ENCODE measurements around the gene CNKSR2.
"Not testable (repeated sequence)": the region's sequence is repeated elsewhere in the genome, so short reads cannot be mapped to it uniquely, and the experiment has no call there.

CNKSR2 gene

GRCh38 chrX:21438792-21439191 lies 64.6 kb downstream of the CNKSR2 start:
- DNase-seq (ENCODE audit: low read depth in 2 of 2): no peak

DNA sequence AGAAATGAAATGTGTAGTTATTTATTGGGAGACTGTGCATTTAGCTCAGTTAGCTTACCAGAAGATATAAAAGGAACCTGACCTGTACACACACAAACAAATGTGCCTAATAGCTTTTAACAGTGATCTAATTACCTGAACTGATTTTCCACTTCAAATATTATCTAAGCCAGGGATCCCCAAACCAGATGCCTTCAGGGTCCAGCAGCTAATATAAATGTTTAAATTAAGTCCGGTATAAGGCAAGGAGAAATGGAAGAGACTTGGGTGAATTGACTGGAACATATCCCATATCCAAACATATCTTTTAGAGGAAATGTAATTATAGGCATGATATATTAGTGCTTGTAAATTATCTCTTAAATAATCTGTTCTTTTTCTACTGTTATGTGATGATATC lies 66.7 kb downstream of the CNKSR2 start:
- no peak for DNase-seq (ENCODE audit: low read depth in 2 of 2)

DNA sequence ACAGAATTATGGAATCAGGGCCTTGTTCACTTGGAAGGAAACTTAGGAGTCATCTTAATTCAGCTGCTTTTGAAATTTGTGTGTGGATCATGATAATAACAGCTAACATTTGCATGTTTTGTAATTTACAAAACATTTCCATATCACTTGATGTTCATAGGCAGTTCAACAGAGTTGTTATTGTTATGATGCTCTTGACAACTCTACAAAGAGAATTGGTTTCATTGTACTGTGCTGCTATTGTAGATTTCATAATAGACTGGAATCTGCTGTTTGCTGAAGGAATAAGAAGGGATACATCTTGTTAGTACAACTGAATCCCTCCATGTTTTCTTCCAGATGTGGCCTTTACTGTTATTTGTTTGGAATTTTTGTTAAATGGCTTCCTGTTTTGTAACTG lies 83.5 kb downstream of the CNKSR2 start:
- no peak for DNase-seq (ENCODE audit: low read depth in 2 of 2)

DNA sequence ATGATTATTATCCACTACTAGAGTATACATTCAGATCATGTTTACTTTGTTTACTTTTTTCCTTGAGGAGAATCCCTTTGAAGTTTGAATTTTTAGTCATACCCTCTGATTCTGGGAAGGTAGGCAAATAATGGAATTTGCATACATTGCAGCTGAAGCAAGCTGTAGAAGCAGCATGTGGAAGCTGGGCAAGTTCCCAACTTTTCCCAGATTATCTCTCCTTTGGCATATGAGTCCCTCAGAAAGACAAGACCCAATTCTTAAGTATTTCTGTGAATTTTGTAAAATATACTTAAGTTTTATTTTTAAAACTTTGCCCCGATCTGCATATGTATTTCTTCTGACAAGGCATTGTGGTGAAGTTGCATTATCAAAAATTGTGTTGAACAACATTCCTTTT lies 94.9 kb downstream of the CNKSR2 start:
- no peak for DNase-seq (ENCODE audit: low read depth in 2 of 2)

- no peak for DNase-seq (ENCODE audit: low read depth in 2 of 2)
Measured at GRCh38 chrX:21476909-21477308, 102.7 kb downstream of the CNKSR2 start.

- DNase-seq (ENCODE audit: low read depth in 2 of 2): no peak
Measured at GRCh38 chrX:21479695-21480270, 105.6 kb downstream of the CNKSR2 start.

DNA sequence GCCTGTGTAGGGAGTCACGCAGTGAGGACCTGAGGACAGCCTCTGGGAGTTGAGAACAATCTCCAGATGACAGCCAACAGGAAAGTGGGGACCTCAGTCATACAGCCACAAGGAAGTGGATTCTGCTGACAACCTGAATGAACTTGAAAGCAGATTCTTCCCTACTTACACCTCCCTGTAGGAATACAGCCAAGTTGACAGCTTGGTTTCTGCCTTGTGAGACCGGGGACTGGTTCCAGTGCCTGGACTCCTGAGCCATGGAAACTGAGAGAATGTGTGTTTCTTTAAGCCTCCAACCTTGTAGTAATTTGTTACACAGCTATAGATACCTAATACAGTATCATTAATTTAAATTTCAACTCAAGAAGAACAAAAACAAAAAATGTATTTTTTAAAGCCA lies 107.5 kb downstream of the CNKSR2 start:
- DNase-seq (ENCODE audit: low read depth in 2 of 2): no peak

DNA sequence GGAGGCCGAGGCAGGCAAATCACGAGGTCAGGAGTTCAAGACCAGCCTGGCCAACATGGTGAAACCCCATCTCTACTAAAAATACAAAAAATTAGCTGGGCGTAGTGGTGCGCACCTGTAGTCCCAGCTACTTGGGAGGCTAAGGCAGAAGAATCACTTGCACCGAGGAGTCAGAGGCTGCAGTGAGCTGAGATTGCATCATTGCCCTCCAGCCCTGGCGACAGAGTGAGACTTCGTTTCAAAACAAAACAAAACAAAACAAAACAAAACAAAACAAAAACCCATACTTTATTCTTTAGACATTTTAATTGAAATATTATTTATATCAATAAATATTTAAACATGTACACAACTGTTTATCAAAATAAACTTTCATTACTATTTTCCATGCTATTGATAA lies 109.8 kb downstream of the CNKSR2 start:
- not testable (repeated sequence) for DNase-seq (ENCODE audit: low read depth in 2 of 2)

GRCh38 chrX:21487832-21488231 lies 113.6 kb downstream of the CNKSR2 start:
- DNase-seq (ENCODE audit: low read depth in 2 of 2): no peak

DNA sequence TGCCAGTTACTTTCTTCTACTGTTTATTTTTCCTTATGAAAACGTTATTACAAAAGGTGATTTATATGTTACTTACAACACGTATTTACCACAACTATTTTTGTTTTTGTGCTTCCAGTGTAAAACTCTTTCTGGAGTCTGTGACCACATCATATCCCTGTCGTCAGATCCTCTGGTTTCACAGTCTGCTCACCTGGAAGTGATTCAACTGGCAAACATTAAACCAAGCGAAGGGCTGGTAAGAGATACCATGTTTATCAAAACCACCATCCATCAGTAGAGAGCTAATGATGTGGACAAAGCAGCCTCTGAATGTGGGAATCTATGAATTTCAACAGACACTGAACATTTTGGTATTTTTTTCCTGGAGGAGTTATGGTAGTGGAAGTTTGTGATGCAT lies 116.1 kb downstream of the CNKSR2 start:
- DNase-seq (ENCODE audit: low read depth in 2 of 2): no peak

DNA sequence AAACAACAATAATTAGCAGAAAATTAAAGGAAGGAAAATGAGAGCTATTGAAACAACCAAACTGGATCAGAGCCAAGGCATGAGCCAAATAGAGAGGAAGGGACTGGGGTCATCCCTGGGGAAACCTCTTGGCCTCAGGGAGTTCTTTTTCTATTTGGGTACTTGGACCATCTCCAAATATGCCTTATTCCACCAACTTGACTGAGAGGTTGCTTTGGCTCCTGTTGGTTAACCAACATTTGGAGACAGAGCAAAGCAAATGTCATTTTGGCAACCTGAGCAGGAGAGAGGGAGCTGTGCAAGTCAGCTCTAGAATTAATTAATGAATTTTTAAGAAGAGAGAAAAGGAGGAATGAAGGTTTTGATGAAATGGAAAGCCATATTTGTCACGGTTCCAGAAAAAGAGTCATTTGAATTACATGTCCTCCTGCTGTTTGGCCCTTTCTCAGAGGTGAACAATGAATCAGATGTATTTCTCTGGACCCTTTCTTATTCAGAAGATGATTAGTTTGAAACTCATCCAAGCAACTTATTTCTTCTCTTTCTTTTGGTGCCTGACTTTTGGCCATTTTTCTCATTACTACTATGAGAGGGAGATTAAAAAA lies 119.1 kb downstream of the CNKSR2 start:
- no peak for DNase-seq (ENCODE audit: low read depth in 2 of 2)

DNA sequence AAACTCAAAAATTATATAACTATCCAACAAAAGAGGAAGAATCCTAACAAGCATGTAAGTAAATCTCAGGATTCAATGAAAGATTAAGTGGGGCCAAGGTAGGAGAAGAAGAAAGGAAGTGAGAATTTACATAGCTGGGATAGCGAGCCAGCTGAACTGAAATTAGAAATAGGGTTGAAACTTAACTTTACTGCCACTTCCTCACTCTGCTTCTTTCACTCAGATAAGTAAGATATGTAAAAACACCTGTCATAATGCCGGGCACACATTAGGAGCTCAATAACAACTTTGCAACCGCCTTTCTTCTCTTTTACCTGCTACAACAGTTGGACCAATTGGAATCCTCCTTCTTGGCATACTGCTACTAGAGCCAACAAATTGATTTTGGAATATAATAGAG lies 129.4 kb downstream of the CNKSR2 start:
- DNase-seq (ENCODE audit: low read depth in 2 of 2): no peak

- no peak for DNase-seq (ENCODE audit: low read depth in 2 of 2)
Measured at GRCh38 chrX:21509912-21510311, 135.7 kb downstream of the CNKSR2 start.

GRCh38 chrX:21524008-21524407 lies 149.8 kb downstream of the CNKSR2 start:
- DNase-seq (ENCODE audit: low read depth in 2 of 2): no peak

- DNase-seq (ENCODE audit: low read depth in 2 of 2): no peak
Measured at GRCh38 chrX:21528076-21528475, 153.9 kb downstream of the CNKSR2 start.

DNA sequence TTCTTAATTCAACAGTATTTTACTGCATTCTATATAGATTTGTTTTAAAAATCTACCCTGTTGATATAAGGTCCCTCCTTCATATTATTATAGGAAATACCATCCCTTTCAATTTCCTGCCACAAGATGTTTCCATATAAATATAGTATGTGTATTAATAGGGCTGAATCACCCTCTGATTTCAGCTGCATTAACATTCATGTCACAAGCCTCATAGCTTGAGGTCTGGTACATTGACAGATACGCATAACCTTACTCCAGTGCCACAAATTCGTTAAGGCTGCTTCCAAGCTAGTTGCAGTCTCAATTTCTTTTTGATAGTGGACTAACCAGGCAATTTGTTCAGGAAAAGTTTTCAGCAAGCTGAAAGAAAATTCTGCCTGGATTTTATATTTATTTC lies 155.6 kb downstream of the CNKSR2 start:
- no peak for DNase-seq (ENCODE audit: low read depth in 2 of 2)

DNA sequence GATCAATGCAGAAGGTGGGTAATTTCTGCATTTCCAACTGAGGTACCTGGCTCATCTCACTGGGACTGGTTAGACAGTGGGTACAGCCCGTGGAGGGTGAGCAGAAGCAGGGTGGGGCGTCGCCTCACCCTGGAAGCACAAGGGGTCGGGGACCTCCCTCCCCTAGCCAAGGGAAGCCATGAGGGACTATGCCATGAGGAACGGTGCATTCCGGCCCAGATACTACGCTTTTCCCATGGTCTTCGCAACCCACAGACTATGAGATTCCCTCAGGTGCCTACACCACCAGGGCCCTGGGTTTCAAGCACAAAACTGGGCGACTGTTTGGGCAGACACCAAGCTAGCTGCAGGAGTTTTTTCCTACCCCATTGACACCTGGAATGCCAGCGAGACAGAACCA lies 170.4 kb downstream of the CNKSR2 start:
- DNase-seq (ENCODE audit: low read depth in 2 of 2): not testable (repeated sequence)

DNA sequence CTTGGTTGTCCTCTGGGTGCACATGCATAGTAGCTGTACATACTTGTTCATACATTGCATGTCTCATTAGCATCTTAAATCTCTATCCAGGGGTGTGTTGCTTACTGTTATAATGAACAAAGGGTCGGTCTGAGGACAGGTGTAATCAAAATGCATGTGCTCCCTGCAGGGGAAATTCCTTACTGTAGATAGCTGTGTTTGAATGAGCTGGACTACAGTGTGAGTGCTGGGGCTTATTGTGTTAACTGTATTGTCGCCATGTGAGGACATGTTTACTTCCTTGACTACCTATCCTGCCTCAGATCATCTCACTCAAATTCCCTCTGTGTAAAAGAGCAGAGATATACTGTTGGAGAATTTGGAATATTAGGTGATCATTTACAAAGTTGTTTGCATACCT lies 185.2 kb downstream of the CNKSR2 start:
- DNase-seq (ENCODE audit: low read depth in 2 of 2): no peak

DNA sequence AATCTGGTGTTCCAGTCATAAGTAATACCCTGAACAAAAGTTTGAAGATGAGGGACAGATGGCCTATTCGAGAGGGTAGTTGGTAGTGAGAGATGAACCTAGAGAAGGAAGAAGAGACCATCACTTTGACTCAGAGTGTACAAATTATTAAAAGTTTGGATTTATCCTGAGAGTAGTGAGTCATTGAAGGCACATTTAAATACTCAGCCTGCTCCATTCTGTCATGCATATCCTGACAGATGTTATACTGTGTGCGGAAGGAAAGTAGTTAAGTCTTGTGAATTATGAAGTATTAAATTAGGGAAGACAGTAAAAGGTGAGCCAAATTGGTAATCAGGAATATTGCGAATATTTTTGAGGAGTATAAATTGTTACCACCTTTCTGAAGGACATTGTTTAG lies 190.8 kb downstream of the CNKSR2 start:
- no peak for DNase-seq (ENCODE audit: low read depth in 2 of 2)

- DNase-seq (ENCODE audit: low read depth in 2 of 2): no peak
Measured at GRCh38 chrX:21574793-21575192, 200.6 kb downstream of the CNKSR2 start.

DNA sequence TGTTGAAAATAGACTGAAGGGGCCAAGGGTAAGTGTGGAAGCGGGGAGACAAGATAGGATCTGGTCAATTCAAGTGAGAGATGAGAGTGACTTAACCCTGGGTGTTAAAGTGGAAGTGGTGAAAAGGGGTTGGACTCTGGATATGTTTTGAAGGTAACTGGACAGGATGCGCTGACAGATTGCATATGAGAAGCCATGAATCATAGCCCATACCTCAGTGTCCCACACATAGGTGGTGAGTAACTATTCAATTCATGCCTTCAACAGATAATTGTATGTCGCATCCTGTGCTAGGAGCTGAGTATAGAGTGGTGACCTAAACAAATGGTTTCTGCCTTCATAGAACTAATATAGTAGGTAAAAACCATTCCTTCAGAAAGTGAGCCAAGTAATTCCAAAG lies 207.3 kb downstream of the CNKSR2 start:
- no peak for DNase-seq (ENCODE audit: low read depth in 2 of 2)

DNA sequence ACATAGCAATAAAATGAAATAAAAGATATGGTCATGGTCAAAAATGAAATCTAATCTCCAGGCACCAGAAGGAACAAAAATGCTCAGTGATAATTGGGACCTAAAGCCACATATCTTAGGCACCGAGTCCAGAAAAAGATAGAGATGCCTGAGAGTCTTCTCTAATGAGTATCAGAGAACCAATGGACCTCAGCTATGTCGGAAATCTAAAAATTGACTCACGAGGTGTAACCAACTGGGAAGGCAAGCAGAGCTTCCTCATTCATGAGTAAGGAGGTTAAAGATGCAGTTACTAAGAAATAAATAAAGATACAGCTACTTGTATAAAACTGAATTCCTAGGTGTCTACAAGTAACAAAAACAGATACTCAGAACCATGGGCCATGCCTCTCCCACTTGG lies 211.8 kb downstream of the CNKSR2 start:
- no peak for DNase-seq (ENCODE audit: low read depth in 2 of 2)

GRCh38 chrX:21590012-21590776 lies 216.0 kb downstream of the CNKSR2 start:
- DNase-seq (ENCODE audit: low read depth in 2 of 2): no peak

Measured in activated CD8-positive, alpha-beta memory T cell treated with anti-CD3 and anti-CD28 coated beads for 4 hours (primary cell).